ENCODE measurements around the gene ISG20. TPM values are rescaled to one million over a fixed set of nuclear protein-coding genes. Genes with fewer than 3 reads are reported as not detected.

The ISG20 gene
- total RNA-seq, 1 donor from 2014 or later, result 15.9 TPM

- Histone ChIP-seq H3K4me1 (ENCODE audit: insufficient read depth, low read length) (peaks cover 9% of the 10 kb centered on the region), H3K9me3 (ENCODE audit: insufficient read depth, low read depth, low read length) (no peaks in the 10 kb centered on the region), H3K9ac (ENCODE audit: low read length) (no peak overlapping the region), H2AFZ (ENCODE audit: low read depth, low read length) (no peak overlapping the region), H3K79me2 (ENCODE audit: insufficient read depth, low read length) (no peaks in the 10 kb centered on the region), H3K4me3 (ENCODE audit: insufficient read depth, low read depth, low read length) (no peak overlapping the region), H3K4me2 (ENCODE audit: low read length) (no peak overlapping the region), H3K36me3 (ENCODE audit: insufficient read depth, low read length) (no peaks in the 10 kb centered on the region), H3K27me3 (ENCODE audit: insufficient read depth, low read length) (peaks cover 31% of the 10 kb centered on the region), H4K20me1 (ENCODE audit: insufficient read depth, low read length) (no peaks in the 10 kb centered on the region), H3K27ac (ENCODE audit: low read depth, low read length) (no peak overlapping the region)
- peaks cover 2% of the 10 kb centered on the region for H3K36me3 Mint-ChIP-seq (ENCODE audit: low read depth, unreplicated experiment)
- no peak for DNase-seq (ENCODE audit: low read depth)
- TF ChIP-seq, protein P1, sequence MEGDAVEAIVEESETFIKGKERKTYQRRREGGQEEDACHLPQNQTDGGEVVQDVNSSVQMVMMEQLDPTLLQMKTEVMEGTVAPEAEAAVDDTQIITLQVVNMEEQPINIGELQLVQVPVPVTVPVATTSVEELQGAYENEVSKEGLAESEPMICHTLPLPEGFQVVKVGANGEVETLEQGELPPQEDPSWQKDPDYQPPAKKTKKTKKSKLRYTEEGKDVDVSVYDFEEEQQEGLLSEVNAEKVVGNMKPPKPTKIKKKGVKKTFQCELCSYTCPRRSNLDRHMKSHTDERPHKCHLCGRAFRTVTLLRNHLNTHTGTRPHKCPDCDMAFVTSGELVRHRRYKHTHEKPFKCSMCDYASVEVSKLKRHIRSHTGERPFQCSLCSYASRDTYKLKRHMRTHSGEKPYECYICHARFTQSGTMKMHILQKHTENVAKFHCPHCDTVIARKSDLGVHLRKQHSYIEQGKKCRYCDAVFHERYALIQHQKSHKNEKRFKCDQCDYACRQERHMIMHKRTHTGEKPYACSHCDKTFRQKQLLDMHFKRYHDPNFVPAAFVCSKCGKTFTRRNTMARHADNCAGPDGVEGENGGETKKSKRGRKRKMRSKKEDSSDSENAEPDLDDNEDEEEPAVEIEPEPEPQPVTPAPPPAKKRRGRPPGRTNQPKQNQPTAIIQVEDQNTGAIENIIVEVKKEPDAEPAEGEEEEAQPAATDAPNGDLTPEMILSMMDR (IDR thresholded peaks at IDR 0.05; ENCODE audit: insufficient read depth, low read depth, low read length), result no peak
- TF ChIP-seq EZH2 (IDR thresholded peaks at IDR 0.05; ENCODE audit: insufficient read depth, low read length), result no peak
- no peak overlapping the region for H3K27ac Mint-ChIP-seq (ENCODE audit: unreplicated experiment)
- no peak overlapping the region for H3K4me3 Mint-ChIP-seq (ENCODE audit: unreplicated experiment)
- no peak for FAIRE-seq
- H3K9me3 Mint-ChIP-seq (ENCODE audit: unreplicated experiment), result peaks cover 3% of the 10 kb centered on the region
- peaks cover 23% of the 10 kb centered on the region for H3K4me1 Mint-ChIP-seq (ENCODE audit: low read depth, unreplicated experiment)
- H3K27me3 Mint-ChIP-seq (ENCODE audit: low read depth, unreplicated experiment), result peaks cover 42% of the 10 kb centered on the region
Measured at GRCh38 chr15:88610701-88611231, 28.1 kb upstream of the ISG20 start.

DNA sequence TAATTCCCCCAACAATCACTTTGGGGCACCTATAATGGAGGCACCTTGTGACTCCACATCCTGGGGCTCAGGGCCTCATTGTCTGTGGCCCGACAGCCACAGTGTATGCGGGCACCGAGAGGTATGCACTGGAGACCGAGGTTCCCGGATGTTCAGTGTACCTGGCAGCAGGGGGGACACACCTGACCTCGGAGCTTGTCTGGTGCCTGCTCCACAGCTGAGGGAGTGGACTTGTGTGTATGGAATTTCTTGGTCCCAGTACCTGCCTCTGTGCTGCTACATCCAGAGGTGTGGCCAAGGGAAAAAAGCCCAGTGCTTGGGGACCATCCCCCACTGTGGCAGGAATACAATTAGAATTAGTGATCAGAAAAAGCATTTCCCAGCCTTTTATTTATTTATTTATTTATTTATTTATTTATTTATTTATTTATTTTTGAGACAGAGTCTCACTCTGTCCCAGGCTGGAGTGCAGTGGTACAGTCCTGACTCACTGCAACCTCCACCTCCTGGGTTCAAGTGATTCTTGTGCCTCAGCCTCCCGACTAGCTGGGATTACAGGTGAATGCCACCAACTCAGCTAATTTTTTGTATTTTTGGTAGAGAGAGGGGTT lies 26.5 kb upstream of the ISG20 start:
- no peak overlapping the region for H3K27ac ChIP-seq (ENCODE audit: low read depth, low read length)
- FAIRE-seq, result no peak
- H3K36me3 ChIP-seq (ENCODE audit: insufficient read depth, low read length), result no peaks in the 10 kb centered on the region
- H3K9me3 ChIP-seq (ENCODE audit: insufficient read depth, low read depth, low read length), result no peaks in the 10 kb centered on the region
- no peak for TF ChIP-seq EZH2 (IDR thresholded peaks at IDR 0.05; ENCODE audit: insufficient read depth, low read length)
- TF ChIP-seq, protein P1 (IDR thresholded peaks at IDR 0.05; ENCODE audit: insufficient read depth, low read depth, low read length), result no peak
- H3K27me3 ChIP-seq (ENCODE audit: insufficient read depth, low read length), result peaks cover 16% of the 10 kb centered on the region
- Mint-ChIP-seq H3K36me3 (ENCODE audit: low read depth, unreplicated experiment) (peaks cover 2% of the 10 kb centered on the region), H3K27me3 (ENCODE audit: low read depth, unreplicated experiment) (peaks cover 27% of the 10 kb centered on the region), H3K27ac (ENCODE audit: unreplicated experiment) (peak overlapping the region; percentile 43), H3K4me1 (ENCODE audit: low read depth, unreplicated experiment) (peaks cover 23% of the 10 kb centered on the region), H3K9me3 (ENCODE audit: unreplicated experiment) (no peaks in the 10 kb centered on the region), H3K4me3 (ENCODE audit: unreplicated experiment) (no peak overlapping the region)
- no peaks in the 10 kb centered on the region for H3K79me2 ChIP-seq (ENCODE audit: insufficient read depth, low read length)
- H3K4me1 ChIP-seq (ENCODE audit: insufficient read depth, low read length), result peaks cover 9% of the 10 kb centered on the region
- no peaks in the 10 kb centered on the region for H4K20me1 ChIP-seq (ENCODE audit: insufficient read depth, low read length)
- H3K9ac ChIP-seq (ENCODE audit: low read length), result no peak overlapping the region
- H2AFZ ChIP-seq (ENCODE audit: low read depth, low read length), result no peak overlapping the region
- no peak for DNase-seq (ENCODE audit: low read depth)
- peak overlapping the region; percentile 63 for H3K4me2 ChIP-seq (ENCODE audit: low read length)
- H3K4me3 ChIP-seq (ENCODE audit: insufficient read depth, low read depth, low read length), result no peak overlapping the region
